Cardiac muscle cell (in vitro differentiated cells and primary cell): ENCODE data around the gene TMEM259. TPM values are rescaled to one million over a fixed set of nuclear protein-coding genes. Genes with fewer than 3 reads are reported as not detected.
"Not testable (repeated sequence)": the region's sequence is repeated elsewhere in the genome, so short reads cannot be mapped to it uniquely, and the experiment has no call there.

Experiments used
- DNase-seq, 2 donors: peaks; one replicate each; pipeline versions ENCODE4 v3.0.0 to v3.0.0-alpha.2; 2010 to 2017; ENCODE audit warnings: low read depth in 1 of 2, low spot score in 1 of 2
- H3K27ac ChIP-seq: fragments of 200-600 bp; sonication (generic); 2 replicates; pipeline ENCODE4 v1.5.1; 2016
- H3K27me3 ChIP-seq: fragments of 200-600 bp; sonication (generic); 2 replicates; pipeline ENCODE4 v1.6.0; 2016; ENCODE audit warnings: control low read depth
- H3K36me3 ChIP-seq: fragments of 200-600 bp; sonication (generic); 2 replicates; pipeline ENCODE4 v1.5.1; 2016; ENCODE audit warnings: control low read depth
- H3K4me1 ChIP-seq: fragments of 200-600 bp; sonication (generic); 2 replicates; pipeline ENCODE4 v1.8.1; 2017; ENCODE audit warnings: low read depth, mild to moderate bottlenecking, mixed run types
- H3K4me3 ChIP-seq: fragments of 200-600 bp; sonication (generic); 2 replicates; pipeline ENCODE4 v1.5.1; 2016; ENCODE audit warnings: mild to moderate bottlenecking
- H3K9me3 ChIP-seq: fragments of 200-600 bp; sonication (generic); 2 replicates; pipeline ENCODE4 v1.5.1; 2017; ENCODE audit warnings: low read depth, mild to moderate bottlenecking, control low read depth
- CTCF ChIP-seq: IDR thresholded peaks from 2 replicates; pipeline ENCODE4 v1.5.1; 2012; ENCODE audit warnings: low read depth, mild to moderate bottlenecking, low read length
- polyA plus RNA-seq: library from polyadenylated mRNA; unstranded; fragments of >200 nt; fragmentation: Nextera tagmentation; extraction: Ambion mirVana; gene quantifications from 2 replicates; pipeline ENCODE4 v1.2.1, GENCODE V29; 2016
- total RNA-seq: library from RNA; depleted of rRNA; stranded (reverse); fragments of >200 nt; gene quantifications from 2 replicates; pipeline ENCODE4 v1.2.3, GENCODE V29; 2016

The TMEM259 gene
- total and polyA plus RNA-seq, 2 experiments from 2014 or later: 370 to 403 TPM

GRCh38 chr19:1028062-1028926 lies 7.4 kb upstream of the TMEM259 start:
- Histone ChIP-seq H3K9me3 (no peaks in the 10 kb centered on the region), H3K36me3 (peaks cover 19% of the 10 kb centered on the region), H3K4me1 (no peaks in the 10 kb centered on the region), H3K27ac (peak overlapping the region; percentile 100), H3K27me3 (no peaks in the 10 kb centered on the region), H3K4me3 (peak overlapping the region; percentile 99)
- DNase-seq: peak; percentile 86 to 98
- TF ChIP-seq CTCF: no peak

GRCh38 chr19:1027650-1028061 lies 6.7 kb upstream of the TMEM259 start:
- TF ChIP-seq CTCF: no peak
- Histone ChIP-seq H3K27me3 (no peaks in the 10 kb centered on the region), H3K4me1 (no peaks in the 10 kb centered on the region), H3K9me3 (no peaks in the 10 kb centered on the region), H3K36me3 (peaks cover 12% of the 10 kb centered on the region), H3K27ac (peak overlapping the region; percentile 100), H3K4me3 (peak overlapping the region; percentile 99)
- no peak for DNase-seq

- TF ChIP-seq CTCF: no peak
- peaks cover 6% of the 10 kb centered on the region for H3K36me3 ChIP-seq
- H3K27me3 ChIP-seq: no peaks in the 10 kb centered on the region
- peak overlapping the region; percentile 99 for H3K4me3 ChIP-seq
- H3K9me3 ChIP-seq: no peaks in the 10 kb centered on the region
- H3K27ac ChIP-seq: peak overlapping the region; percentile 100
- no peaks in the 10 kb centered on the region for H3K4me1 ChIP-seq
- peak in 1 of 2 donors; percentile 54 for DNase-seq
These were observed 6.1 kb upstream of the TMEM259 start for GRCh38 chr19:1026783-1027649.

- peak; percentile 91 to 95 for DNase-seq
- Histone ChIP-seq H3K27me3 (no peaks in the 10 kb centered on the region), H3K4me3 (peak within 1 kb of the TSS; percentile 99), H3K4me1 (no peaks in the 10 kb centered on the region), H3K9me3 (no peaks in the 10 kb centered on the region), H3K36me3 (peaks cover 3% of the 10 kb centered on the region), H3K27ac (peak within 1 kb of the TSS; percentile 100)
- no peak for TF ChIP-seq CTCF
These were observed 5.2 kb upstream of the TMEM259 start, which contains the start of gene CNN2 for GRCh38 chr19:1025960-1026782. Gene CNN2, plus strand, starts transcription at chr19:1026608. Its CDS starts 54 bp downstream, at chr19:1026662.

GRCh38 chr19:1025080-1025479 lies 4.2 kb upstream of the TMEM259 start:
- not testable (repeated sequence) for H3K27me3 ChIP-seq, H3K36me3 ChIP-seq, H3K9me3 ChIP-seq, H3K4me3 ChIP-seq, DNase-seq, H3K4me1 ChIP-seq
- H3K27ac ChIP-seq: peak overlapping the region; percentile 100

- H3K27me3 ChIP-seq, DNase-seq, H3K9me3 ChIP-seq, H3K4me3 ChIP-seq, H3K27ac ChIP-seq, H3K36me3 ChIP-seq: not testable (repeated sequence)
- peaks cover 10% of the 10 kb centered on the region for H3K4me1 ChIP-seq
These were observed 2.9 kb upstream of the TMEM259 start for GRCh38 chr19:1023883-1024188.
